Upper lobe of left lung (tissue), 4 donors: ENCODE results near the gene CES2.

Experiments
- CTCF ChIP-seq, 6 experiments: fragments of 450-650 bp in 4 of 6; fragments of 200-600 bp in 2 of 6; sonication (generic) in 2 of 6; IDR thresholded peaks; one replicate each; pipeline ENCODE4 v1.5.1; 2016 to 2019; ENCODE audit warnings: antibody characterized with exemption in 6 of 6
- EP300 ChIP-seq, 4 donors: sonication (generic); formaldehyde crosslinking; IDR thresholded peaks; one replicate each; pipeline ENCODE4 v1.5.1; 2017; ENCODE audit warnings: antibody characterized with exemption in 4 of 4, control low read depth in 2 of 4
- POLR2A ChIP-seq, 4 donors: fragments of 450-650 bp; IDR thresholded peaks; one replicate each; pipeline ENCODE4 v1.5.1; 2016 to 2017; ENCODE audit warnings: antibody characterized with exemption in 4 of 4, mild to moderate bottlenecking in 2 of 4
- POLR2AphosphoS5 ChIP-seq, 2 donors: sonication (generic); formaldehyde crosslinking; IDR thresholded peaks; one replicate each; pipeline ENCODE4 v1.5.1; 2017; ENCODE audit warnings: antibody characterized with exemption in 2 of 2

GRCh38 chr16:66916518-66916917 lies 18.8 kb upstream of the CES2 start:
- TF ChIP-seq CTCF (IDR thresholded peaks at IDR 0.05) (no peak), POLR2AphosphoS5 (IDR thresholded peaks at IDR 0.05) (no peak), POLR2A (IDR thresholded peaks at IDR 0.05) (no peak), EP300 (IDR thresholded peaks at IDR 0.05) (no peak)
